Inferior parietal cortex (tissue), 1 donor: ENCODE data around the gene SERTAD4.

ENCODE experiments used
- DNase-seq: peaks from one replicate; pipeline ENCODE4 v3.0.0-alpha.2; 2016; ENCODE audit errors: extremely low spot score

Gene SERTAD4

GRCh38 chr1:210233216-210233494, 559 bp downstream of the SERTAD4 start:
- DNase-seq = no peak

GRCh38 chr1:210233495-210234328, 1.1 kb downstream of the SERTAD4 start:
- peak; percentile 62 for DNase-seq

GRCh38 chr1:210234329-210234757, 1.7 kb downstream of the SERTAD4 start:
- no peak for DNase-seq

GRCh38 chr1:210235363-210236053, 2.9 kb downstream of the SERTAD4 start:
- DNase-seq = no peak

GRCh38 chr1:210236386-210236839, 3.8 kb downstream of the SERTAD4 start:
- DNase-seq = no peak

- peak; percentile 53 for DNase-seq
Measured at GRCh38 chr1:210236840-210237409, 4.3 kb downstream of the SERTAD4 start.

- no peak for DNase-seq
Measured at GRCh38 chr1:210237479-210237878, 4.9 kb downstream of the SERTAD4 start.

- DNase-seq = no peak
Measured at GRCh38 chr1:210237981-210238380, 5.4 kb downstream of the SERTAD4 start.

GRCh38 chr1:210239349-210240111, 6.9 kb downstream of the SERTAD4 start:
- DNase-seq = peak; percentile 55

GRCh38 chr1:210241121-210241520, 8.5 kb downstream of the SERTAD4 start:
- no peak for DNase-seq

GRCh38 chr1:210244746-210245367, 12.3 kb downstream of the SERTAD4 start:
- DNase-seq = no peak

- DNase-seq = no peak
Measured at GRCh38 chr1:210246447-210246846, 13.9 kb downstream of the SERTAD4 start.

GRCh38 chr1:210248341-210248740, 15.7 kb downstream of the SERTAD4 start:
- no peak for DNase-seq

- DNase-seq = peak; percentile 61
Measured at GRCh38 chr1:210250665-210250997, 18.0 kb downstream of the SERTAD4 start.

GRCh38 chr1:210250998-210251679, 18.5 kb downstream of the SERTAD4 start:
- peak; percentile 64 for DNase-seq

- no peak for DNase-seq
Measured at GRCh38 chr1:210251680-210252490, 19.3 kb downstream of the SERTAD4 start.

GRCh38 chr1:210252621-210253051, 20.0 kb downstream of the SERTAD4 start:
- DNase-seq = no peak

GRCh38 chr1:210254298-210254697, 21.7 kb downstream of the SERTAD4 start:
- DNase-seq = no peak

GRCh38 chr1:210257698-210258529, 25.3 kb downstream of the SERTAD4 start:
- DNase-seq = no peak
